Loucy (cell line): Measurements from ENCODE around the gene GPR32.

Experiments used
- EZH2phosphoT487 ChIP-seq: fragments of 200-600 bp; IDR thresholded peaks from 2 replicates; pipeline ENCODE4 v1.6.1; 2018; ENCODE audit warnings: antibody characterized with exemption, mild to moderate bottlenecking, moderate library complexity, borderline replicate concordance
- TF ChIP-seq, protein P1 (sequence below): fragments of 200-600 bp; sonication (generic); conservative IDR thresholded peaks from 2 replicates; pipeline ENCODE4 v1.5.1; 2014; ENCODE audit warnings: mild to moderate bottlenecking, antibody characterized with exemption, low read length

DNA sequence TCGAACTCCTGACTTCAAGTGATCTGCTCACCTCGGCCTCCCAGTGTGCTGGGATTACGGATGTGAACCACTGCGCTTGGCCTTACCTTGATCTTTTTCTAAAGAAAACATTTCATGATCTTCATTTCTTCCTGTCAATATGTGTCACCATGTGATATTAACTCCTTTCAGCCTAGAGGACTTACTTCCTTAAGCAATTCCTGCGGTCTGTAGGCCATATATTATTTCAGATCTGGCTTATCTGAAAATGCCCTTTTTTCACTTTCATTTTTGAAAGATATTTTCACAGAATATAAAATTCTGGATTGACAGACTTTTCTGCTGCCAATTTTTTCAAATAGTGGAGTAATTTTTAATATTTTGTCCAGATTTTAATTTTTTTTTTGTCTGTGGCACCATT is 2.0 kb upstream of the GPR32 start:
- no peak for TF ChIP-seq EZH2phosphoT487
- TF ChIP-seq, protein P1, sequence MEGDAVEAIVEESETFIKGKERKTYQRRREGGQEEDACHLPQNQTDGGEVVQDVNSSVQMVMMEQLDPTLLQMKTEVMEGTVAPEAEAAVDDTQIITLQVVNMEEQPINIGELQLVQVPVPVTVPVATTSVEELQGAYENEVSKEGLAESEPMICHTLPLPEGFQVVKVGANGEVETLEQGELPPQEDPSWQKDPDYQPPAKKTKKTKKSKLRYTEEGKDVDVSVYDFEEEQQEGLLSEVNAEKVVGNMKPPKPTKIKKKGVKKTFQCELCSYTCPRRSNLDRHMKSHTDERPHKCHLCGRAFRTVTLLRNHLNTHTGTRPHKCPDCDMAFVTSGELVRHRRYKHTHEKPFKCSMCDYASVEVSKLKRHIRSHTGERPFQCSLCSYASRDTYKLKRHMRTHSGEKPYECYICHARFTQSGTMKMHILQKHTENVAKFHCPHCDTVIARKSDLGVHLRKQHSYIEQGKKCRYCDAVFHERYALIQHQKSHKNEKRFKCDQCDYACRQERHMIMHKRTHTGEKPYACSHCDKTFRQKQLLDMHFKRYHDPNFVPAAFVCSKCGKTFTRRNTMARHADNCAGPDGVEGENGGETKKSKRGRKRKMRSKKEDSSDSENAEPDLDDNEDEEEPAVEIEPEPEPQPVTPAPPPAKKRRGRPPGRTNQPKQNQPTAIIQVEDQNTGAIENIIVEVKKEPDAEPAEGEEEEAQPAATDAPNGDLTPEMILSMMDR: no peak
